Uterus (tissue), 2 donors: Measurements from ENCODE around the gene ANXA8L1.
"Not testable (repeated sequence)": the region's sequence is repeated elsewhere in the genome, so short reads cannot be mapped to it uniquely, and the experiment has no call there.

Source experiments
- POLR2A ChIP-seq, 2 donors: fragments of 450-650 bp; IDR thresholded peaks; one replicate each; pipeline ENCODE4 v1.6.1; 2016; ENCODE audit warnings: antibody characterized with exemption in 2 of 2, mild to moderate bottlenecking in 1 of 2, moderate library complexity in 1 of 2
- TF ChIP-seq, protein P1 (sequence below), 4 experiments: fragments of 200-600 bp in 2 of 4; fragments of 450-650 bp in 2 of 4; sonication (generic) in 2 of 4; IDR thresholded peaks; one replicate each; pipeline ENCODE4 v1.5.1; 2016 to 2019; ENCODE audit warnings: antibody characterized with exemption in 4 of 4, mild to moderate bottlenecking in 2 of 4, moderate library complexity in 1 of 4

DNA sequence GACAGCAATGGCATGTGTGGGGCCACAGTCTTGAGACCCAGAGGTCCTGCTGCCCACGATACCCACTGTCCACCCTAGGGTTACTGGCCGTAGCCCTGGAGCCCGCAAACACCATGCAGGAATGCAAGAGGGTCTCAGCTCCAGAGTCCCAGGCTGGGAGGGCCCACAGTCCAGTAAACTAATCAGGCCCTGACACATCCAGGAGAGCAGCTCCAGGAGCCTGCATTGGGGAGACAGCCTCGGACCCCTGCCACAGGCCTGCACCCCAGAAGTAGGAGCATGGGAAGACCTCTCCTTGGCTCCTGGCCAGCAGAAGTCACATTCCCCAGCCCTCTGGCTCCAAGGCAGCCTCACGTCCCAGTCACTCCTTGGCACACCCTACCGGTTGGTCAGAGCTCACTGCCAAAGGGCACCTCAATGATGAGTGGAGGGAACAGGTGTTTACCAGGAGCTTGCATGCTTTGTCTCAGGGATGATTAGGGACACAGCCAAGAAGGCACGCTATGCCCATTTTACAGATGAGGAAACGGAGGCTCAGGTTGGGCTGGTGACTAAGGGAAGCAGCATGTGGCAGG, 7.8 kb upstream of the ANXA8L1 start:
- TF ChIP-seq, protein P1, sequence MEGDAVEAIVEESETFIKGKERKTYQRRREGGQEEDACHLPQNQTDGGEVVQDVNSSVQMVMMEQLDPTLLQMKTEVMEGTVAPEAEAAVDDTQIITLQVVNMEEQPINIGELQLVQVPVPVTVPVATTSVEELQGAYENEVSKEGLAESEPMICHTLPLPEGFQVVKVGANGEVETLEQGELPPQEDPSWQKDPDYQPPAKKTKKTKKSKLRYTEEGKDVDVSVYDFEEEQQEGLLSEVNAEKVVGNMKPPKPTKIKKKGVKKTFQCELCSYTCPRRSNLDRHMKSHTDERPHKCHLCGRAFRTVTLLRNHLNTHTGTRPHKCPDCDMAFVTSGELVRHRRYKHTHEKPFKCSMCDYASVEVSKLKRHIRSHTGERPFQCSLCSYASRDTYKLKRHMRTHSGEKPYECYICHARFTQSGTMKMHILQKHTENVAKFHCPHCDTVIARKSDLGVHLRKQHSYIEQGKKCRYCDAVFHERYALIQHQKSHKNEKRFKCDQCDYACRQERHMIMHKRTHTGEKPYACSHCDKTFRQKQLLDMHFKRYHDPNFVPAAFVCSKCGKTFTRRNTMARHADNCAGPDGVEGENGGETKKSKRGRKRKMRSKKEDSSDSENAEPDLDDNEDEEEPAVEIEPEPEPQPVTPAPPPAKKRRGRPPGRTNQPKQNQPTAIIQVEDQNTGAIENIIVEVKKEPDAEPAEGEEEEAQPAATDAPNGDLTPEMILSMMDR (IDR thresholded peaks at IDR 0.05), result not testable (repeated sequence)
- TF ChIP-seq POLR2A (IDR thresholded peaks at IDR 0.05), result not testable (repeated sequence)
